SW 1271 (cell line): ENCODE measurements around the gene CGNL1.

Experiments
- DNase-seq, 2 experiments: peaks; one replicate each; lab custom pipeline; 2025; lab: John Stamatoyannopoulos, UW

The CGNL1 gene

DNA sequence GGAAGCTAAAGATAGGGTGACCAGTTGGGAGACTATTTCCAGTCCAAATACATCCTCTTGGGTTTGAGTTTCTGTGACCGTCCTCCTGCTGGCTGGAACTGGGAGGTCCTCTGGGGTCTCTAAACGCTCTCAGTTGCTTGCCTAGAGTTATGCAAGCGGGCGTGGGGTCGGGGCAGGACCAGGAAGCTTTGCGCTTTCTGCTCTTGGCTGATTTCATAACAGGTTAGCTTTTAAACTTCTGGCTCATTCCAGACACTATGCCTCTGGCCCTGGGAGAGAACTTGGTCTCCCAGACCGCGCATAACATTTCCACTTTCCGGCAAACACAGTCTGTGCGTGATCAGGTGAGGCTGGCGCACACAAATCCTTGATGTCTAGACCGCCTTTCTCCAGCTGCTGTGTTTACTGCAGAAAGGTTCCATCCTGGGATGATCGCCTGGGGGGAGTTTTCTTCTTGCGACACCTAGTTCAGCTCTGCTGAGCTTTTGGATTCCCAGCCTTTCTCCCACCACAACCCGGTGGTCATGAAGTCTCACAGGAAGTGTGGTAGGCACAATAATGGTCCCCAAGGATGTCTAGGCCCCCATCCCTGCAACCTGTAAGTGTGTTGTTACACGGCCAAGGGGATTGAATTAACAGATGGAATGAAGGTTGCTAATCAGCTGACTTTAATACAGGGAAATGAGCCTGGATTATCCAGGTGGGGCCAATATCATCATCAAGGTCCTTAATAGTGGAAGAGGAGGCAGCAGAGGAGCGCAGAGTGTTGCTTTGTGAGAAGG is 23.6 kb upstream of the CGNL1 start:
- no peak for DNase-seq

- no peak for DNase-seq
Measured at GRCh38 chr15:57353317-57353804, 22.9 kb upstream of the CGNL1 start.

DNA sequence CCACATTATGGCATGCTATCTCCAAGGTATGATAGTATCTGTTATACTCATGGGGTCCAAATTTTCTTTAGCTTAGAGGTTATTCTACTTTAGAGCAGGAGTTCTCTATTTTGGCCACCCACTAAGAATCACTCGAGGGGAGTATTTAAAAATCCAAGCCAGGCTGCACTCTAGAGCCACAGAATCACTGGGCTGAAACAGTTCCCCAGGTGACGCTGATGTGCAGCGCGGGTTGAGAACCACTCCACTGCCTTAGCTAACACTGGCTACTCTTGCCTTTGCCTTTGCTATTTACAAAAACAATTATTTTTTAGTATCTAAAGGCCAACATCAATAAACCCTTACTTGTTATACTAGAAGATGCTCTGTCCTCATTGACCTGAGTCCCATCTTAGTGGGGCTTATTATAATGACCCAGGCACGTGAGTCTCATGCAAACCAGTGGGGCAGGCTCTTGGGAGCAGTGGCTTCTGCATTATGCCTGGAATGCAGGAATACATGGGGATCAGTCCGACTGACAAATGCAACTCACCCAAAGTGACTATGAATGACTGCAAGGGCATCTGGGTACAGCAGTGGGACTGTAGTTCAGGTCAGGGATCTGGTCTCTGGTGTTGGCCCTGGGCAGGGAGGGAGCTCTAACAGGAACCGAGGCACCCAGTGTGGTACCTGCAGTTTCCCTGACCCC is 21.7 kb upstream of the CGNL1 start:
- DNase-seq: no peak

GRCh38 chr15:57355259-57355658 is 21.0 kb upstream of the CGNL1 start:
- DNase-seq: no peak

DNA sequence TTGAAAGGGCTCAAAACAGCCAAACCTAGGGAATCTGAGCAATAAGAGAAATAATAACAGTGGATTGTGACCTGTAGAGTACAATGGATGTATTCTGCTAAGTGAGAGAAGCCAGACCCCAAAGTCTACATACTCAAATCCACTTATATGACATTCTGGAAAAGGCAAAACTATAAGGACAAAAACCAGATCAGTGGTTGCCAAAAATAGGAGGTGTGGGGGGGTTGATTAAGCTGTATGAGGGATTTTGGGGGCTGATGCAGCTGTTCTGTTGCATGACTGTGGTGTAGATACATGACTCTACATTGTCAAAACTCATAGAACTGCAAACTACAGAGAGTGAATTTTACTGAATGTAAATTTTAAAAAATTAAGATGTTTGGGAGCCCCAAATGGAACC is 20.1 kb upstream of the CGNL1 start:
- DNase-seq: no peak

DNA sequence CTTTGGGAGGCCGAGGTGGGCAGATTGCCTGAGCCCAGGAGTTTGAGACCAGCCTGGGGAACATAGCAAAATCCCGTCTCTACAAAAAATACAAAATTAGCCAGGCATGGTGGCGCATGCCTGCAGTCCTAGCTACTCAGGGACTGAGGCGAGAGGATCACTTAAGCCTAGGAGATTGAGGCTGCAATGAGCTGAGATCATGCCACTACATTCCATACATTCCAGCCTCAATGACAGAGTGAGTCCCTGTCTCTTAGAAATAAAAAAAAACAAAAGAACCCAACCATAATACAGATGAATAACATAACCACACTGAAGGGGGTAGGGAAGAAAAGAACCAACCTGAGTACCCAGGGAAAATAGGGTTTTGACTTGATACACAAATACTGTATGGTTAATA is 19.7 kb upstream of the CGNL1 start:
- no peak for DNase-seq

- no peak for DNase-seq
Measured at GRCh38 chr15:57357799-57358198, 18.5 kb upstream of the CGNL1 start.

DNA sequence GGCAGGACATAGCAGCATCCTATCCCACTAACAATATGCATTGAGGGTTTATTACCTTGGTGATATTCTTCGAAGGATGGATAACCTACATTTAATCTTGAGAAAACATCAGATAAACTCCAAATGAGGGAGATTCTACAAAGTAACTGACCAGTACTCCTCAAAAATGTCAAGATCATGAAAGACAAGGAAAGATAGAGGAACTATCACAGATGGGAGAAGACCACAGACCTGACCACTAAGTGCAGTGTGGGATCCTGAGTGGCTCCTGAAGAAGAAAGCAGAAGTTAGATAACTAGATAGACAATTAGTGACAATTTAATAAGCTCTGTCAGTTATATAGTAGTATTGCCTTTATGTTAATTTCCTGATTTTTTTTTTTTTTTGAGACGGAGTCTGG is 17.7 kb upstream of the CGNL1 start:
- no peak for DNase-seq

DNA sequence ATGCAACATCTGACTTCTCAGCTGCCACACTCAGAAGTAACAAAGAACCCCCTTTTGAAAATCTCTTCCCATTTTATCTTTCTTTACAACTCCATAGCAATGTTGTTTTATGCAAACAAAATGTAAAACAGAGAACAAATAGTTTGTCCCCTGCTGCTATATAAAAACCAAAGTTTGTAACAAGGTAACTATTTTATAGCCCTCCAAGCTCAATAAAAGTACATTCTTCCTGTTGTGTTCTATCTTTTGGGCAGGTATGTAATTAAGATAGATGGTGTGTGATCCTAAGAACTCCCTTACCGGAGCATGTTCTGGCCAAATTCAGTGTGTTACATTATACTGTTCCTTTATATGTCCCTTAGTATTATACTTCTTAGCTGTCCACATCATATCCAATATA is 12.6 kb upstream of the CGNL1 start:
- no peak for DNase-seq

- no peak for DNase-seq
Measured at GRCh38 chr15:57364282-57365007, 11.9 kb upstream of the CGNL1 start.

- no peak for DNase-seq
Measured at GRCh38 chr15:57367556-57367955, 8.7 kb upstream of the CGNL1 start.

- no peak for DNase-seq
Measured at GRCh38 chr15:57370929-57371328, 5.4 kb upstream of the CGNL1 start.

DNA sequence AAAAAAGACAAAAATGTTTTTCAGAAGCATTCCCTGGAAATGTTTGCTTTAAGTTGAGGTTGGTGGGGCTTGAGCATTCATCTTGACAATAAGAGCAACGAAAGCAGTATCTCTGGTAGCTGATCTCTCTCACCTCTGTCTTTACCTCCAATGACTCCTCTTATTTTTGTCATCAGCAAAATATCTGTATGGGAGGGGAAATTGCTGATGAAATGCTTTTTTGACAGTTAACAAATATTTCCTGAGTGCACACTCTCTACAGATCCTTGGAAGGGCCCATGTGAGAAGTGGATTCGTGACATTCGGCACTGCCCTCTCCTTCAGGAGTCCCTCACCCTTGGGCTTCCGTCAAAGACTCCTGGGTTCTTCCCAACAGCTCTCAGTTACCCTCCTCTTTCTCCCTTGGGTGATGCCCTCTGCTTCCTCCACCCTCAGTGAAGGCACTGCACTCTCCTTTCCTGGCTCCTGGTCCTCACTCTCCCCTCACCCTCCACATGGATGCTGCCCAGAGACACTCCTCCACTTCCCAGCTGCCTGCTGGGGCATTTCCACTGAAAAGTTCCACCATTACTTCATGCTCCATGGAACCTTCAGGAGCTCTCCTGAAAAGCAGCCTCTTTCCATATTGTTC is 2.9 kb upstream of the CGNL1 start:
- DNase-seq: no peak

- no peak for DNase-seq
Measured at GRCh38 chr15:57373882-57374276, 2.4 kb upstream of the CGNL1 start.

GRCh38 chr15:57376696-57377477 is 582 bp downstream of the CGNL1 start:
- no peak for DNase-seq

DNA sequence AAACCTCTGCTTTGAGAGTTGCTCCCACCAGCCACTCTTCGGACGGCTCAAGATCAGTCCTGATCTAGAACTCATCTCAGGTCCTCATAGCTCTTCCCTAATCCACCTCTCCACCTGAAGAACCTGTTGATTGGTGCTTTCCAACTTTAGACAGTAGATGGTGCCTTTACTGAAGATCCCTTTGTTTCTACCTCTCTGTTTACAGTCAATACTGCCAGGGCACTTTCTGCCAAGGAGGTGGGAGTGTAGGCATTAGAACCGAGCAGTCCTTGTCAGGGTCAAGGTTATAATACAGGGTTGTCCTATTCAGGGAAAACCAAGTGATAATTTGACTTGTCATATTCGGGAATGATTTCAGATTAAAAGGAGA is 1.2 kb downstream of the CGNL1 start:
- DNase-seq: peak in 1 of 2 experiments; percentile 30

- DNase-seq: no peak
Measured at GRCh38 chr15:57379487-57379886, 3.2 kb downstream of the CGNL1 start.

- DNase-seq: no peak
Measured at GRCh38 chr15:57380854-57381253, 4.5 kb downstream of the CGNL1 start.

DNA sequence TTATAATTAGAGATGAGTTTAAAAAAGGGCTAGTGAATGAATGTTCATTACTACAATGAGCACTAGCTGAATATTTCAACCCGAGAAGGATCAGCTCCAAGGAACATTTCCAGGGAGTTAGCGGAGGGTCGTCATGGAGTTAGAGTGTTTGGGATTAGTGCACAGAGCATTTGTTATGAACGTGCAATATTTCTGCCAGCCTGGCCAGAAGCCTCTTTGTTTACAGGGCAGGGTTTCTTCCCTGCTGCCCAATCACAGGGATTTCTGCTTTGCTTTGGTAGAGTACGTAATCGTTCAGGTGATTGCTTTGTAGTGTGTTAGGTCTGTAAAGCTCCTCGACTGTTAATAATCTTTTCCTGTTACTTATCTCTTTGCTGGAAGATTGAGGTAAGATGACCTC is 5.9 kb downstream of the CGNL1 start:
- DNase-seq: no peak

DNA sequence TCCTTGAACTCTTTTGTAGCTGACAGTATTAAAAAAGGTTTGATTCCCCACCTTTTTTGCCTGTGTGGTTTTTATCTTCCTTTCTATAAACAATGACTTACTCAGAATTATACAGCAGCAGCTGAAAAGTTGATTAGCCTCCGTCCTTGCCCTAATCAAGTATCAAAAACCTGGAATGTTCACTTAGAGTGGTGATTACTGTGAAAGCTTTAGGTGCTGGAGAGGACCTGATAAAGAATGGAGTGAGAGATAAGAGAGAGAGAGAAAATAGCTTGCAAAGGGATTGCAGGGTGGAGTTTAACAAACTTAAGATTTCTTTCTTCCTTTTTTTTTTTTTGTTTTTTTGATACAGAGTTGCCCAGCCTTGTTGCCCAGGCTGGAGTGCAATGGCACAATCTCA is 6.7 kb downstream of the CGNL1 start:
- DNase-seq: no peak

DNA sequence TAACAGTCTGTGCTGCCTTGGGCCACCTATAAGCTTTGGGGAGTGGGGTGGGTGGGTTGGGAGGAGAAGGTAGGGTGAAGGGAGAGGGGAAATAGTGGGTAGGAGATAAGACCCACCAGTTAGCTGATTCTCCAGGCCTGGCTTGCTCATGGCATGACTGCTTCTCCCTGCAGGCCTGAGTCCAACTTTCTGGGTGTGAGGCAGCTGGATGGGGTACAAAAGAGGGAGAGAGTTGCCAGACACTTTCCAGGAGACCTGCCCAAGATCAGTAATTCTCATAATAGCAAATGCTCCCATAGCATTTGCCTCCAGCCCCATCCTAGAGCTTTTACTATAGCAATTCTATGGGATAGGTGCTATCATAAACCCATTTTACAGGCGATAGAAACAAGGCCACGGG is 7.7 kb downstream of the CGNL1 start:
- DNase-seq: no peak

- DNase-seq: no peak
Measured at GRCh38 chr15:57384816-57385215, 8.5 kb downstream of the CGNL1 start.
